HG02763 (cell line): ENCODE data around the gene PCNX1.
"Not testable (repeated sequence)": the region's sequence is repeated elsewhere in the genome, so short reads cannot be mapped to it uniquely, and the experiment has no call there.

Experiments used
- ATAC-seq: cut with Tn5 transposase; IDR thresholded peaks from one replicate; pipeline ENCODE4 v1.9.1; 2021; ENCODE audit warnings: mild to moderate bottlenecking, moderate library complexity; ENCODE audit not compliant: unreplicated experiment

The PCNX1 gene

DNA sequence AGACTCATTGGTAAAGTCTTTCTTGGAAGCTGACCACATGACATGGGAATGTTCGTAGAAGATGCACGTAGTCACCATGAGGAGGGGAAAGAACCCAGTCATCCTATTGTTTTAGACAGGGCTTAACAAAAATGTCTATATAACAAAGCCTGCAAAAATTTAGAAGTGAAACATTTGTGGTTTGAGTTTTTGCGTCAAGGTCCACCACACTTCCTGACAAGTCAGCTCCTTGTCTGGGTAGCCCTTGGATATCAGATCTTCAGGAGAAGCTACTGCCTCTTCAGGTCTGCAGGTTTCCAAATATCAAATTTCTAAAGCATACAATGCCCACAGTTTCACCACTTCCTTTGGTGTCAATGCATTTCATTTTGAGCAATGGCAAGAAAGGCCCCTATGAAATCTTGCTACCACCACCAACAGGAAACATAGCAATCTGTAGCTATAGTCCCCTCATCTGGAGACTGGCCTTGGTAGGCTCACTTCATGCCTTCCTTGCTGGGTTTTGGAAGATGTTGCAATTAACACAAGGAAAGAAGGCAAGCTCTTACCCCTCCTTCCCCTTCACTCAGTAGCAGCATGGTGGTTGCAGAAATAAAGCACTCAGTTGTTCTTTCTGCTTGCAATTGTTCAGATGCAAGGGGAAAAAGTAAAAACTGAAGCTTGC, 235.2 kb downstream of the PCNX1 start:
- no peak for ATAC-seq

DNA sequence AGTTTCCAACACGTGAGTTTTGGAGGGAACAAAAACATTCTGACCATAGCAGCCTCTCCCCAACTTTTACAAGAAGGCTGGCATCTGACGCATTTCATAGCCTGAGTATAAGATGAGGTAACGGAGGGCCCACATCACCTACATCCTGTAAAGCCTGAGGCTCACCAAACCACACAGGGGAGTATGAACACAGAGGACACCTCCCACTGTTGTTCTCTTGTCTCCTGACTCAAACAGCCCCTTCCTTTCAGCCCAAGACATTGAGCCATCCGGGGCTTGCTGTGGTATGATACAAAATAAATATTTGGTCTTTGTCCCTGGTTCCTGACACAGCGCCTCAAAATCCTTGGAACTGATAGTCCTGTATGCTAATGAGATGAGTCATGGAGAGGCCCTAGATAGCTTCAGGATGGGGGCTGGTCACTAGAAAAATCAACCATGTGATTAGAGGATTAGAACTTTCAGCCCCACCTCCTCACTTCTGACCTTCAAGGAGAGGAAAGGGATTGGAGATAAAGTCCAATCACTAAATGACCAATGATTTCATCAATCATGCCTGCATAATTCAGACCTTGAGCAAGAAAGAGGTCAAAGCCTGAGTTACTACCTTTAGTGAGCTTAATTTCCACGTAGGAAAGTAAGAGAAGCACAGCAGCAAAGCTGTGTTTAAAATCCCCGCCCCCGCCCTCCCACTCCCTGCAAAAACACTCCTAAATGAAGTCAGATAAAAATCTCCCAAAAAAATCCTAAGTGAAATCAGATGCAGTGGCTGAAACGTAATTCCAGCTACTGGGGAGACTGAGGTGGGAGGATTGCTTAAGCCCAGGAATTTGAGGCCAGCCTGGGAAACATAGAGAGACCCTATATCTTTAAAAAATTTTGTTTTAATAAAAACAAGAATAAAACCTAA, 236.4 kb downstream of the PCNX1 start:
- no peak for ATAC-seq

DNA sequence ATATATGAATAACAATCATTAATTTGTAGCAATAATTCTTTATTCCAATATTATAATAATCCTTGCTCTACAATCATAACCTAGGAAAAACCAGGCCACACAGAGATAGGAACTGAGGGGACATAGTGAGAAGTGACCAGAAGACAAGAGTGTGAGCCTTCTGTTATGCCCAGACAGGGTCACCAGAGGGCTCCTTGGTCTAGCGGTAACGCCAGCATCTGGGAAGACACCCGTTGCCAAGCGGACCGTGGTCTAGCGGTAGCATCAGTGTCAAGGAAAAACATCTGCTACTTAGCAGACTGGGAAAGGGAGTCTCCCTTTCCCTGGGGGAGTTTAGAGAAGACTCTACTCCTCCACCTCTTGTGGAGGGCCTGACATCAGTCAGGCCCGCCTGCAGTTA, 240.1 kb downstream of the PCNX1 start:
- ATAC-seq: not testable (repeated sequence)

DNA sequence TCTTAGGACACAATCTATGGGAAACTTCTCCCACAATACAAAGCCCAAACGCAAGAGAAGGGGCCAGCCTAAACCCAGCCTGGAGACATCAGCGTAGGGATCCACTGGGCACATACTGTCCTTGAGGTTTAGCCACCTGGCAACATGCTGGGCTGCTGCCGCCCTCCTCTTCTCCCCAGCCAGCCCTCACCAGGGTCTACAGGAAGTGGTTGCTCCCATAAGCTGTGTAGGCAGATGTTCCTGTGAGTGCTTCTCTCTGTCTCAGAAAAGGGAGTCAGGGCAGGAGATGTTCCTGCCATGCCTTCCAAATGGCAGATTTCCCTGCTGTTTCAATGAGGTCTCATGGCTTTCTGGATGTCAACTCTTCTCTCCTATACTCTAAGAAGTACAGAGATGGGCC, 241.4 kb downstream of the PCNX1 start:
- ATAC-seq: no peak

DNA sequence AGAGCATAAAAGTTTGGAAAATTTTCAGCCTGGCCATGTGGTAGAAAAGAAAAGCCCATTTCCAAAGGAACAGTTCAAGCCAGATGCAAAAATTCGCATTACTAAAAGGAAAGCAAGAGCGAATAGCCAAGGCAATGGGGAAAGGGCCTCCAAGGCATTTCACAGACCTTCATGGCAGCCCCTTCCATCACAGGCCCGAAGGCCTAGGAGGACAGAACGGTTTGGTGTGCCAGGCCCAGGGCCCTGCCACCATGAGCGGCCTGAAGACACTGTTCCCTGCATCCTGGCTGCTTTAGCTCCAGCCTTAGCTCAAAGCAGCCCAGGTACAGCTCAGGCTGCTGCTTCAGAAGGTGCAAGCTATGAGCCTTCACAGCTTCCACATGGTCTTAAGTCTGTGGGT, 243.5 kb downstream of the PCNX1 start:
- ATAC-seq: no peak

DNA sequence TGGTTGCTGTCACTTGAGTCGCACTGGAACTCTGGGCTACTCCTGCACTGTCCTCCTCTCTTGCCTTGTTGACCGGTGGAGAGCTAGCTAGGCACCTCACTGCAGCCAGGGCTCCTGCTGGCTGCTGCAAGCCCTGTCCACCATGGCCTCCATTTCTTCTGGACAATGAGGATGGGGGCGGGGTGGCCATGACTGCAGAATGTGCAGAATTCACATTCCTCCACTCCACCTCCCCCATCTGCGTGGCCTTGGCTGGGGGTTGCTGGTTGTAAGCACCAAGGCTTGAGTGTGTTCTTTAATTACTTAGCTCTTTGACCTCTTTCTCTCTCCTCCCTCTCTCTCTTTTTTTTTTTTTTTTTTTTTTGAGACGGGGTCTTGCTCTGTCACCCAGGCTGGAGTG, 248.5 kb downstream of the PCNX1 start:
- no peak for ATAC-seq

DNA sequence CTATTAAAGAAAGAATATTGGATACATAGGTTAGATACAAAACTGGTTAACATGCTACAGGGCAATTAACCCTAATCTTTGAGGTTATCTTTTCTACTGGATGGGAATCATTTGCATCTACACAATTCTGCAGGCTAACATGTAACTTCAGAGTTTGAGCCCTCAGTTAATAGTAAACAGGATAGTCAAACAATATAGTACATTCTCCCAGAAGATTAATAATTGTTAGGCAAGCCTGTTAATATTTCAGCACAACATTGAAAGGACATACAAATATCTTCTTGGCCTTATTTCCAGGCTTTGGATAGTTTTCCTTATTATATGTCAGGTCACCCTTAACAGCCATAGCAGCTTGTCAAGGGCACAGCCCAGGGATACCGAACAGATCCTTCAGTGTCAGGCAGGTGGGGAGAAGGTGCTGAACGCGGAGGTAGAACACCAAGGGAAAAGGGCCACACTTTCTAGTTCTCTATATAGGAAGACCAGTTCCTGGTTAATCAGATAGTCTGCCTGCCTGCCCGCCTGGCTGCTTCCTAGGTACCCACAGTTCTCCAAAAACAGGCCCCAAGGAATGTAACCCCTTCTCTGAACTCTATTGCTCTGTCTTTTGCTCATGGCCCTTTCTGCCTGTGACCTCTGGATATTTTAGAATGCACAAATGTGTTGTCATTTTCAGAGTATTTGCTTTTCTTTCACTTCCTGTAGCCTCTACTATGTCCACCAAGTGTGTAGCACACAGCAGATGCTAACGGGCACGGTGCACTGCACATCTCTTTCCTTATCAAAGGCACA, 256.0 kb downstream of the PCNX1 start:
- ATAC-seq: no peak

DNA sequence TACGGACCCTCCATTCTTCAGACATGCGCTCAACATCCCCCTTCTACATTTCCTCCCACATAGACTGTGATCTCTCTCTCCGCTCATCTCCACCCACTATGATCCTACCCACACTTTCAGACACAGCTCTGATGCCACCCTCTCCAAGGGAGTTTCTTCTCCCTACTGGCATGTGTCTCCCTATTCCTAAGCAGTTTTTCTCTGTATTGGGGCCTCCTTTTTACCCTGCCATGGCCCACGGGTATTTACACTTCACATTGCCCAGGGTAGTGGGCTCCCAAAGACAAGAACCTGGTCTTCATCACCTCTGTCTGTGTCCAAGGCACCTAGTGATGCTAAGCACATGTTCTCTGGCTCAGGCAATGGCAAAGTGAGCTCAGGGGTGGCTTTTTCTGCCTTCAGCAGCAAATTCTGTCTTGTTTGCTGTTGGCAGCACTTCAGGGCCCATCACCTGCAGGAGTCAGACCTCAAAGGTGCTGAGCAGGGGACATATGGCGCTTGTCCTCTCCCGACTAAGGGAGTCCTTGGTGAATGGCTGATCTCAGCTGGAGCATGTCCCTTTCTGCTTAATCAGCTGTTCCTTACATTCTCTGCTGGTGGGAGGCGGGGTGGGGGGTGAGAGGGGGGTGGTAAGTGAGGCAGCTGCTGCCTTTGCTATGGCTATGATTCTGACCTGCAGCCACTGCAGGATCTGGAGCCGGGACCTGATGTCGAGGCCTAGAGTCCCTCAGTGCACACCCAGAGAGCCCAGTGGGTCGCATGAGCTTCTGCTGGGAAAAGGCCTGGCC, 256.8 kb downstream of the PCNX1 start:
- no peak for ATAC-seq
